Endothelial cell (in vitro differentiated cells): ENCODE data around the gene LUC7L3. TPM values are rescaled to one million over a fixed set of nuclear protein-coding genes. Genes with fewer than 3 reads are reported as not detected.
A peak's percentile ranks its signal among the peaks of the same experiment; 100 is the strongest.

Source experiments
- DNase-seq: peaks from one replicate; pipeline ENCODE4 v3.0.0; 2021; ENCODE audit warnings: low spot score
- H3K27ac Mint-ChIP-seq: one replicate; pipeline ENCODE4 v1.8.0; 2021; ENCODE audit warnings: mixed read lengths, inconsistent platforms; ENCODE audit not compliant: unreplicated experiment
- H3K27me3 Mint-ChIP-seq: one replicate; pipeline ENCODE4 v1.8.0; 2021; ENCODE audit warnings: mild to moderate bottlenecking, moderate library complexity, mixed read lengths, inconsistent platforms; ENCODE audit not compliant: unreplicated experiment
- H3K36me3 Mint-ChIP-seq: one replicate; pipeline ENCODE4 v1.8.0; 2021; ENCODE audit warnings: mild to moderate bottlenecking, low read depth, mixed read lengths, inconsistent platforms; ENCODE audit not compliant: unreplicated experiment
- H3K4me1 Mint-ChIP-seq: one replicate; pipeline ENCODE4 v1.8.0; 2021; ENCODE audit warnings: mild to moderate bottlenecking, mixed read lengths, inconsistent platforms; ENCODE audit not compliant: unreplicated experiment
- H3K4me3 Mint-ChIP-seq: one replicate; pipeline ENCODE4 v1.8.0; 2021; ENCODE audit warnings: mild to moderate bottlenecking, mixed read lengths, inconsistent platforms; ENCODE audit not compliant: unreplicated experiment
- H3K9me3 Mint-ChIP-seq: one replicate; pipeline ENCODE4 v1.8.0; 2021; ENCODE audit warnings: mixed read lengths, inconsistent platforms; ENCODE audit not compliant: unreplicated experiment
- CTCF ChIP-seq: fragments of 200-600 bp; sonication (generic); IDR thresholded peaks from one replicate; pipeline ENCODE4 v1.5.0; 2021; ENCODE audit warnings: antibody characterized with exemption; ENCODE audit not compliant: unreplicated experiment
- total RNA-seq: library from RNA; stranded (reverse); fragmentation: NEBNext Ultra II Directional; extraction: Animal tissue kit (Norgen Biotek cat#: 25700); gene quantifications from one replicate; pipeline ENCODE4 v1.2.1, GENCODE V29; 2021; ENCODE audit not compliant: unreplicated experiment

LUC7L3 gene
- total RNA-seq, 1 donor from 2014 or later = 94.1 TPM

GRCh38 chr17:50790618-50791017 lies 71.2 kb downstream of the LUC7L3 start:
- DNase-seq = no peak
- Mint-ChIP-seq H3K4me3 (peak overlapping the region; percentile 18), H3K36me3 (peaks cover 4% of the 10 kb centered on the region), H3K27ac (peak overlapping the region; percentile 79), H3K9me3 (no peaks in the 10 kb centered on the region), H3K4me1 (peaks cover 12% of the 10 kb centered on the region), H3K27me3 (peaks cover 13% of the 10 kb centered on the region)
- no peak for TF ChIP-seq CTCF

GRCh38 chr17:50792132-50792531 lies 72.7 kb downstream of the LUC7L3 start:
- H3K4me1 Mint-ChIP-seq = peaks cover 17% of the 10 kb centered on the region
- peaks cover 16% of the 10 kb centered on the region for H3K27me3 Mint-ChIP-seq
- H3K27ac Mint-ChIP-seq = no peak overlapping the region
- peaks cover 4% of the 10 kb centered on the region for H3K36me3 Mint-ChIP-seq
- no peak for DNase-seq
- no peak overlapping the region for H3K4me3 Mint-ChIP-seq
- no peaks in the 10 kb centered on the region for H3K9me3 Mint-ChIP-seq
- TF ChIP-seq CTCF = no peak

GRCh38 chr17:50793007-50793406 lies 73.6 kb downstream of the LUC7L3 start:
- Mint-ChIP-seq H3K27me3 (peaks cover 21% of the 10 kb centered on the region), H3K4me3 (no peak overlapping the region), H3K9me3 (no peaks in the 10 kb centered on the region), H3K27ac (no peak overlapping the region), H3K36me3 (peaks cover 4% of the 10 kb centered on the region), H3K4me1 (peaks cover 23% of the 10 kb centered on the region)
- no peak for TF ChIP-seq CTCF
- DNase-seq = no peak

- Mint-ChIP-seq H3K4me3 (no peak overlapping the region), H3K9me3 (no peaks in the 10 kb centered on the region), H3K27ac (no peak overlapping the region), H3K36me3 (no peaks in the 10 kb centered on the region), H3K27me3 (peaks cover 21% of the 10 kb centered on the region), H3K4me1 (peaks cover 31% of the 10 kb centered on the region)
- DNase-seq = no peak
- no peak for TF ChIP-seq CTCF
Measured at GRCh38 chr17:50794361-50794760, 75.0 kb downstream of the LUC7L3 start.

GRCh38 chr17:50797135-50797810 lies 77.9 kb downstream of the LUC7L3 start:
- peak overlapping the region; percentile 87 for H3K27ac Mint-ChIP-seq

More at GRCh38 chr17:50797135-50797810, 77.9 kb downstream of the LUC7L3 start:
- no peak for DNase-seq
- H3K4me1 Mint-ChIP-seq = peaks cover 19% of the 10 kb centered on the region
- no peaks in the 10 kb centered on the region for H3K36me3 Mint-ChIP-seq
- peaks cover 18% of the 10 kb centered on the region for H3K27me3 Mint-ChIP-seq
- TF ChIP-seq CTCF = no peak
- H3K9me3 Mint-ChIP-seq = no peaks in the 10 kb centered on the region
- peak overlapping the region; percentile 73 for H3K4me3 Mint-ChIP-seq
